ENCODE results near the gene P3H2.

- TF ChIP-seq CTCF (IDR thresholded peaks at IDR 0.05 in 4 of 5, conservative IDR thresholded peaks at IDR 0.05 in 1 of 5): no peak
- TF ChIP-seq POLR2A (IDR thresholded peaks at IDR 0.05): no peak
Observed at GRCh38 chr3:190000861-190001196, 119.9 kb downstream of the P3H2 start.

Data from gastrocnemius medialis (tissue), 4 donors.